ENCODE data around the gene CYFIP2. TPM values are rescaled to one million over a fixed set of nuclear protein-coding genes. Genes with fewer than 3 reads are reported as not detected.

The CYFIP2 gene
- total and polyA plus RNA-seq, 10 of the 15 experiments (the other 5 are each of a cell fraction or from before 2014, with no cell fraction given): 43.4 to 173 (median 96.0) TPM

GRCh38 chr5:157342822-157343402, 77.0 kb downstream of the CYFIP2 start (continued):
- TF ChIP-seq, protein P1, sequence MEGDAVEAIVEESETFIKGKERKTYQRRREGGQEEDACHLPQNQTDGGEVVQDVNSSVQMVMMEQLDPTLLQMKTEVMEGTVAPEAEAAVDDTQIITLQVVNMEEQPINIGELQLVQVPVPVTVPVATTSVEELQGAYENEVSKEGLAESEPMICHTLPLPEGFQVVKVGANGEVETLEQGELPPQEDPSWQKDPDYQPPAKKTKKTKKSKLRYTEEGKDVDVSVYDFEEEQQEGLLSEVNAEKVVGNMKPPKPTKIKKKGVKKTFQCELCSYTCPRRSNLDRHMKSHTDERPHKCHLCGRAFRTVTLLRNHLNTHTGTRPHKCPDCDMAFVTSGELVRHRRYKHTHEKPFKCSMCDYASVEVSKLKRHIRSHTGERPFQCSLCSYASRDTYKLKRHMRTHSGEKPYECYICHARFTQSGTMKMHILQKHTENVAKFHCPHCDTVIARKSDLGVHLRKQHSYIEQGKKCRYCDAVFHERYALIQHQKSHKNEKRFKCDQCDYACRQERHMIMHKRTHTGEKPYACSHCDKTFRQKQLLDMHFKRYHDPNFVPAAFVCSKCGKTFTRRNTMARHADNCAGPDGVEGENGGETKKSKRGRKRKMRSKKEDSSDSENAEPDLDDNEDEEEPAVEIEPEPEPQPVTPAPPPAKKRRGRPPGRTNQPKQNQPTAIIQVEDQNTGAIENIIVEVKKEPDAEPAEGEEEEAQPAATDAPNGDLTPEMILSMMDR (IDR thresholded peaks at IDR 0.05 in 2 of 3, conservative IDR thresholded peaks at IDR 0.05 in 1 of 3; ENCODE audit: control insufficient read depth in 2 of 3, extremely low read depth in 1 of 3, insufficient read depth in 1 of 3, low read depth in 3 of 3, low read length in 3 of 3): peak; percentile 46 to 68 (median 51)
- TF ChIP-seq FOS (IDR thresholded peaks at IDR 0.05; ENCODE audit: borderline replicate concordance, extremely low read depth, insufficient read length): no peak

GRCh38 chr5:157343842-157344790, 78.2 kb downstream of the CYFIP2 start:
- no peak for TF ChIP-seq BCL3 (IDR thresholded peaks at IDR 0.05; ENCODE audit: borderline replicate concordance, insufficient read depth, low read depth, low read length, poor library complexity, severe bottlenecking)
- TF ChIP-seq, protein P2, sequence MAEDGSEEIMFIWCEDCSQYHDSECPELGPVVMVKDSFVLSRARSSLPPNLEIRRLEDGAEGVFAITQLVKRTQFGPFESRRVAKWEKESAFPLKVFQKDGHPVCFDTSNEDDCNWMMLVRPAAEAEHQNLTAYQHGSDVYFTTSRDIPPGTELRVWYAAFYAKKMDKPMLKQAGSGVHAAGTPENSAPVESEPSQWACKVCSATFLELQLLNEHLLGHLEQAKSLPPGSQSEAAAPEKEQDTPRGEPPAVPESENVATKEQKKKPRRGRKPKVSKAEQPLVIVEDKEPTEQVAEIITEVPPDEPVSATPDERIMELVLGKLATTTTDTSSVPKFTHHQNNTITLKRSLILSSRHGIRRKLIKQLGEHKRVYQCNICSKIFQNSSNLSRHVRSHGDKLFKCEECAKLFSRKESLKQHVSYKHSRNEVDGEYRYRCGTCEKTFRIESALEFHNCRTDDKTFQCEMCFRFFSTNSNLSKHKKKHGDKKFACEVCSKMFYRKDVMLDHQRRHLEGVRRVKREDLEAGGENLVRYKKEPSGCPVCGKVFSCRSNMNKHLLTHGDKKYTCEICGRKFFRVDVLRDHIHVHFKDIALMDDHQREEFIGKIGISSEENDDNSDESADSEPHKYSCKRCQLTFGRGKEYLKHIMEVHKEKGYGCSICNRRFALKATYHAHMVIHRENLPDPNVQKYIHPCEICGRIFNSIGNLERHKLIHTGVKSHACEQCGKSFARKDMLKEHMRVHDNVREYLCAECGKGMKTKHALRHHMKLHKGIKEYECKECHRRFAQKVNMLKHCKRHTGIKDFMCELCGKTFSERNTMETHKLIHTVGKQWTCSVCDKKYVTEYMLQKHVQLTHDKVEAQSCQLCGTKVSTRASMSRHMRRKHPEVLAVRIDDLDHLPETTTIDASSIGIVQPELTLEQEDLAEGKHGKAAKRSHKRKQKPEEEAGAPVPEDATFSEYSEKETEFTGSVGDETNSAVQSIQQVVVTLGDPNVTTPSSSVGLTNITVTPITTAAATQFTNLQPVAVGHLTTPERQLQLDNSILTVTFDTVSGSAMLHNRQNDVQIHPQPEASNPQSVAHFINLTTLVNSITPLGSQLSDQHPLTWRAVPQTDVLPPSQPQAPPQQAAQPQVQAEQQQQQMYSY (CRISPR knock-in tag; IDR thresholded peaks at IDR 0.05): no peak
- no peak for TF ChIP-seq BACH1 (IDR thresholded peaks at IDR 0.05; ENCODE audit: borderline replicate concordance)
- TF ChIP-seq MAX (IDR thresholded peaks at IDR 0.05; ENCODE audit: low read depth, low read length): no peak
- Histone ChIP-seq H3K4me2 (ENCODE audit: control insufficient read depth, insufficient read depth) (no peak overlapping the region), H3K79me2 (ENCODE audit: control insufficient read depth, insufficient read depth, low read length) (no peaks in the 10 kb centered on the region), H3K4me3 (no peak overlapping the region), H3K27me3 (replicated peaks in 1 of 2; ENCODE audit: control insufficient read depth in 2 of 2, insufficient read depth in 2 of 2, low read length in 1 of 2) (no peaks in the 10 kb centered on the region), H4K20me1 (ENCODE audit: control insufficient read depth, insufficient read depth) (no peaks in the 10 kb centered on the region), H3K9me3 (replicated peaks; ENCODE audit: control insufficient read depth, insufficient read depth, low read length) (peaks cover under 1% of the 10 kb centered on the region; the same call in 2 of the 3 replicates), H2AFZ (ENCODE audit: control insufficient read depth, low read depth, low read length) (no peak overlapping the region), H3K4me1 (ENCODE audit: control insufficient read depth, insufficient read depth, low read length) (no peaks in the 10 kb centered on the region), H3K9ac (ENCODE audit: control insufficient read depth, insufficient read depth, low read length) (no peak overlapping the region), H3K36me3 (ENCODE audit: control insufficient read depth in 2 of 2, insufficient read depth in 2 of 2, low read length in 1 of 2) (peaks cover 1 to 37% of the 10 kb centered on the region in 2 experiments; a peak in 3 of 4 replicates), H3K27ac (ENCODE audit: control insufficient read depth, insufficient read depth) (no peak overlapping the region)
- FAIRE-seq: no peak
- RAD21 ChIA-PET (ENCODE audit: unreplicated experiment): interaction anchor here (1.3 to 1.5 kb wide), 2 partner anchors 15 to 20 kb away, joined by 3 read pairs; no protein-coding TSS in a partner anchor
- POLR2A ChIA-PET: no interaction called here
- intact Hi-C loops (cut with micrococcal nuclease; ENCODE audit: unreplicated experiment) (loop anchor here (5.0 kb wide), 1 partner anchor 398 kb away; the partner anchor contains the start of gene LSM11), in situ Hi-C loops (cut with MboI) (no loop called here)
- no peak for DNase-seq (ENCODE audit: low read depth, low spot score)
- SMC1A ChIA-PET (ENCODE audit: uncharacterized antibody, unreplicated experiment): interaction anchor here (1.2 to 2.0 kb wide), 6 partner anchors 11 to 374 kb away, joined by 3 to 7 read pairs (median 4); no protein-coding TSS in a partner anchor
- no peak for ATAC-seq
- CTCF ChIA-PET: interaction anchor here (0.6 to 2.8 kb wide), 17 partner anchors 8 to 399 kb away, joined by 3 to 16 read pairs (median 5); partner anchors contain the start of gene LSM11
- no TSS peak for BruUV-seq (replicated peaks)
- 76% methylated on average over 14 of the region's 14 CpGs for WGBS (ENCODE audit: insufficient coverage, insufficient replicate concordance, low lambda C conversion rate, missing lambda C conversion rate)
